Glomerular endothelial cell (primary cell): ENCODE measurements around the gene TNKS1BP1. TPM values are rescaled to one million over a fixed set of nuclear protein-coding genes. Genes with fewer than 3 reads are reported as not detected.

Experiments
- DNase-seq: peaks from one replicate; pipeline ENCODE4 v3.0.0-alpha.2; 2011; ENCODE audit warnings: low read depth, low spot score; ENCODE audit errors: extremely low read depth
- total RNA-seq: library from RNA; depleted of rRNA; stranded (reverse); fragments of >200 nt; gene quantifications from 2 replicates; pipeline ENCODE4 v1.2.3, GENCODE V29; 2015

The TNKS1BP1 gene
- total RNA-seq, 1 donor from 2014 or later = 154 TPM

DNA sequence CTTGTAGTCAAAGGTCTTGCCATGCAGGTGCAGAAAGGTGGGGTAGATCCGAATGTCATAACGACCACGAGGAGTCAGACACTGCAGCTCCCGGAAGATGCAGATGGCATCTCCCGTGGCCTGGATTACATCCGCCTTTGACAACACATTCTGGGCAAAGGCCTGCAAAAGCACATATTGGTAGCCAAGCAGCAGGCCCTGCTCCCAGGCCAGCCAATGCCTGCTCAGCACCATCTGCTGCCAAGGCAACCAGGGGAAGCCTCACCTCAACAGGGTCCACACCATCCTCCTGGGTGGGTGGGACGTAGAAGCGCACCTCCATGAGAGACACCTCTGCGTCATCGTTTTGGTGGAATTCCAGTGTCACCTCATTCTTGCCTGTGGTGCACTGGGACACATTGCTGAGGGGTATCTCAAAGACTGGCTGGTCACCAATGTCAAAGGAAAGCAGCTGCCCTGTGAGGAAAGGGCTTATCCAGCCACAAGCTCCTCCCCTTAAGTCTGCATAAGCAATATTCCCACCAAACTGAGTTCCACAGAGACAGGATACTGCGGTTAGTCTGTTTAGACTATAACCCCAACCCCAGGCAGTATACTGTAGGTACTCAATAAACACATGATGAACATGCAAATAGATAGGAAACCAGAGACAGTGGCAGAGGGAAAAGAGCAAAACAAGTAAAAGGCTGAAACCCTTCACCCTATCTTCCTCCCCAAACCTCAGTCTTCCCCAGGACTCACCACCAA is 8.1 kb upstream of the TNKS1BP1 start:
- DNase-seq = no peak

- no peak for DNase-seq
These were observed 7.0 kb upstream of the TNKS1BP1 start for GRCh38 chr11:57331720-57332119.

- no peak for DNase-seq
These were observed 5.3 kb upstream of the TNKS1BP1 start for GRCh38 chr11:57330029-57330428.

DNA sequence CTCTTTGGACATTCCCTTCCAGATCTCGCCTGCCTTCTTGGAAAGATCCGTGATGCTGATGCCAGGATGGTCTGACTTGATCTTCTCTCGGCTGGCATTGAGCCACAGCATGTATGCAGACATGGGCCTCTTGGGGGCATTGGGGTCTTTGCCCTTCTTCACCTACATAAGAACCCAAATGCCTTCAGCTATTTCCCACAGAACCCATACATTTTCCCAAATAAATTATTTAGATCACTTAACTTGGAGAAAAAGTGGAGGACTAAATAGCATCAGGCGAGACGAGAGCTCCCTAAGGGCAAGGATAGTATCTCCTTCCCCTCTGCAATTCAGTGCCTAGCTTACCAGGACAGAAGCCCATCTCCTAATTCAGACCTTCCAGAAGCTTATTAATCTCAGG is 3.0 kb upstream of the TNKS1BP1 start:
- no peak for DNase-seq

GRCh38 chr11:57325735-57326048 is 940 bp upstream of the TNKS1BP1 start:
- DNase-seq = no peak

- no peak for DNase-seq
These were observed 432 bp downstream of the TNKS1BP1 start for GRCh38 chr11:57324154-57324885.

GRCh38 chr11:57323855-57324153 is 948 bp downstream of the TNKS1BP1 start:
- no peak for DNase-seq

GRCh38 chr11:57323167-57323854 is 1.4 kb downstream of the TNKS1BP1 start:
- DNase-seq = no peak

GRCh38 chr11:57322256-57323166 is 2.2 kb downstream of the TNKS1BP1 start:
- no peak for DNase-seq

GRCh38 chr11:57321388-57322255 is 3.1 kb downstream of the TNKS1BP1 start:
- DNase-seq = no peak

GRCh38 chr11:57320719-57321387 is 3.9 kb downstream of the TNKS1BP1 start:
- DNase-seq = no peak

- no peak for DNase-seq
These were observed 4.6 kb downstream of the TNKS1BP1 start for GRCh38 chr11:57320067-57320718.

GRCh38 chr11:57318178-57318577 is 6.6 kb downstream of the TNKS1BP1 start:
- no peak for DNase-seq

- DNase-seq = no peak
These were observed 8.7 kb downstream of the TNKS1BP1 start for GRCh38 chr11:57316017-57316416.

GRCh38 chr11:57315491-57315890 is 9.3 kb downstream of the TNKS1BP1 start:
- DNase-seq = no peak

GRCh38 chr11:57314221-57314973 is 10.4 kb downstream of the TNKS1BP1 start:
- no peak for DNase-seq

DNA sequence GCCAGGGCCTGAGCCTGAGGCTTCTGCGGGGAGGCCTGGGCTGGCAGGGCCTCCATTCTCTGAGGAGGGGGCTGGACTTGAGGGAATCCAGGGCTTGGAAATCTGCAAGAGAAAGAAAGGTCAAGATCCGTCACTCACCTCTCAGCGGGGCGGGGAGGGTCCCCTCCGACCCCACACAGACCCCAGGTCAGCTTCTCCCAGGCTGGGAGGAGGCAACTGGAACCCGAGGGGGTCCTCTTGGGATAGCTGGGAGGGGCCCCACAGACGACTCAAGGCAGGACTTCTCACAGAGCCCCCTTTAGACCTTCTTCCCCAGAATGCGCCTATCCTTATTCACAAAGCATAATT is 11.0 kb downstream of the TNKS1BP1 start:
- no peak for DNase-seq

GRCh38 chr11:57313071-57313787 is 11.5 kb downstream of the TNKS1BP1 start:
- no peak for DNase-seq
